ENCODE data around the gene MRPL36.

DNA sequence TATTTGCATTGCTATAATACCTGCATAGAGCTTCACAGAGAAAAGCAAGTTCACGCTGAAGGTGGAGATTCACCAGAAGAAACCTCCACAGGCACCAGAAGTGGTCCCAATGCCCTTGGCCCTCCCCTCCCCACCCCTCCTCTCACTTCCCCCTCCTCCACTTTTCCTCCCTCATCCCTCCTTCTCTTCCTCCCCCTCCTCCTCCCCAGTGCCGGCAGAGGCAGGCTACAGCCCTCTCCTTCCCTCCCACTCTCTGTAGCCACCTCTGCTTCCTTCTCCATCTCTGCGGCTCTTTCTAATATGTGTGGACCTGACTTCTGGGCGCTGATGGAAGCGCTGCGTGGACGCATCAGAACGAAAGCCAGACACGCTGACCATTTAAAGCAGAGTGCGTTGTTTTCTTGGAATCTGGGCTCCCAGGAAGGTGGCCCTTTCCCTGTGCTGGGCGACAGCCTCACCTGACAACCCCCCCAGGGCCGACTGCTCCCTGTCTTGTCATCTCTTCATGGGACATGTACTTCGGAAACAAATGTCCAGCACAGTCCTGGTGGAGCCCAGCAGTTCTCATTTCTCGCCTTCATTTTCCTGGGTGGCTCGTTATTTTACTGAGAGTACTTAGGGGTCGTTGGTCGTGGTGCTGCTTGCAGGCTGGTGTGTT lies 31.1 kb upstream of the MRPL36 start:
- TF ChIP-seq, protein P1, sequence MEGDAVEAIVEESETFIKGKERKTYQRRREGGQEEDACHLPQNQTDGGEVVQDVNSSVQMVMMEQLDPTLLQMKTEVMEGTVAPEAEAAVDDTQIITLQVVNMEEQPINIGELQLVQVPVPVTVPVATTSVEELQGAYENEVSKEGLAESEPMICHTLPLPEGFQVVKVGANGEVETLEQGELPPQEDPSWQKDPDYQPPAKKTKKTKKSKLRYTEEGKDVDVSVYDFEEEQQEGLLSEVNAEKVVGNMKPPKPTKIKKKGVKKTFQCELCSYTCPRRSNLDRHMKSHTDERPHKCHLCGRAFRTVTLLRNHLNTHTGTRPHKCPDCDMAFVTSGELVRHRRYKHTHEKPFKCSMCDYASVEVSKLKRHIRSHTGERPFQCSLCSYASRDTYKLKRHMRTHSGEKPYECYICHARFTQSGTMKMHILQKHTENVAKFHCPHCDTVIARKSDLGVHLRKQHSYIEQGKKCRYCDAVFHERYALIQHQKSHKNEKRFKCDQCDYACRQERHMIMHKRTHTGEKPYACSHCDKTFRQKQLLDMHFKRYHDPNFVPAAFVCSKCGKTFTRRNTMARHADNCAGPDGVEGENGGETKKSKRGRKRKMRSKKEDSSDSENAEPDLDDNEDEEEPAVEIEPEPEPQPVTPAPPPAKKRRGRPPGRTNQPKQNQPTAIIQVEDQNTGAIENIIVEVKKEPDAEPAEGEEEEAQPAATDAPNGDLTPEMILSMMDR (conservative IDR thresholded peaks at IDR 0.05; ENCODE audit: low read depth, low read length) = no peak
- no peak for TF ChIP-seq EZH2phosphoT487 (IDR thresholded peaks at IDR 0.05; ENCODE audit: borderline replicate concordance, low read length)
